ENCODE measurements around the gene HPS6. TPM values are rescaled to one million over a fixed set of nuclear protein-coding genes. Genes with fewer than 3 reads are reported as not detected.

The HPS6 gene
- total RNA-seq, 1 experiment from 2014 or later = 14.7 TPM

DNA sequence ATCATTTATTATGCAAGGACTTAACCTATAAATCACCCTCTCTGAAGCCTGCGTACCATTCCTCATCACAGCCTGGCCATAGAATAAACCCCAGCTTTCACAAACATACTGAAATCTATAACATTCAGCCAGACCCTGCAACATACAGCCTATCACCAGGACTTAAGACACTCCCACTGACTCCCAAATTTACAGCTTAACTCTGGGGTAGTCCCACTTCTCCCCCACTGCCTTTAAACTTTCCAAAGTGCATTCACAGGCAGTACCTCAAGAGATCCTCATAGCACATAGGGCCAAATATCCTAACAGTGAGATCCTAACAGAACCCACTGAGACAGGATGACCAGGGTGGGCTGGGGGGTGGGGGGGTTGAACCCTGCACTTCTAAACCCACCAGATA lies 51.5 kb downstream of the HPS6 start:
- Mint-ChIP-seq H3K9me3 (ENCODE audit: low read depth, unreplicated experiment) (no peaks in the 10 kb centered on the region), H3K36me3 (ENCODE audit: insufficient read depth, unreplicated experiment) (peaks cover 22% of the 10 kb centered on the region), H3K27ac (ENCODE audit: unreplicated experiment) (no peak overlapping the region), H3K4me3 (ENCODE audit: low read depth, unreplicated experiment) (no peak overlapping the region), H3K4me1 (ENCODE audit: low read depth, unreplicated experiment) (peaks cover 43% of the 10 kb centered on the region), H3K27me3 (ENCODE audit: unreplicated experiment) (no peaks in the 10 kb centered on the region)
- CTCF ChIA-PET = no interaction called here
- no TSS peak for BruUV-seq (replicated peaks)
- TF ChIP-seq, protein P1, sequence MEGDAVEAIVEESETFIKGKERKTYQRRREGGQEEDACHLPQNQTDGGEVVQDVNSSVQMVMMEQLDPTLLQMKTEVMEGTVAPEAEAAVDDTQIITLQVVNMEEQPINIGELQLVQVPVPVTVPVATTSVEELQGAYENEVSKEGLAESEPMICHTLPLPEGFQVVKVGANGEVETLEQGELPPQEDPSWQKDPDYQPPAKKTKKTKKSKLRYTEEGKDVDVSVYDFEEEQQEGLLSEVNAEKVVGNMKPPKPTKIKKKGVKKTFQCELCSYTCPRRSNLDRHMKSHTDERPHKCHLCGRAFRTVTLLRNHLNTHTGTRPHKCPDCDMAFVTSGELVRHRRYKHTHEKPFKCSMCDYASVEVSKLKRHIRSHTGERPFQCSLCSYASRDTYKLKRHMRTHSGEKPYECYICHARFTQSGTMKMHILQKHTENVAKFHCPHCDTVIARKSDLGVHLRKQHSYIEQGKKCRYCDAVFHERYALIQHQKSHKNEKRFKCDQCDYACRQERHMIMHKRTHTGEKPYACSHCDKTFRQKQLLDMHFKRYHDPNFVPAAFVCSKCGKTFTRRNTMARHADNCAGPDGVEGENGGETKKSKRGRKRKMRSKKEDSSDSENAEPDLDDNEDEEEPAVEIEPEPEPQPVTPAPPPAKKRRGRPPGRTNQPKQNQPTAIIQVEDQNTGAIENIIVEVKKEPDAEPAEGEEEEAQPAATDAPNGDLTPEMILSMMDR (IDR thresholded peaks at IDR 0.05; ENCODE audit: unreplicated experiment) = no peak
- no peak for DNase-seq
- intact Hi-C loops (cut with micrococcal nuclease; ENCODE audit: unreplicated experiment) = no loop called here

Other genes starting within 250 kb of the HPS6 start
- gene OGA, start 246.9 kb upstream of the HPS6 start, total RNA-seq (2022) = 59.0 and 63.3 TPM in 2 replicates
- 3.3 and 4.8 TPM in 2 replicates for gene KCNIP2, start 221.5 kb upstream of the HPS6 start, total RNA-seq (2022)
- 14.1 and 14.5 TPM in 2 replicates for gene ARMH3, start 9.2 kb upstream of the HPS6 start, total RNA-seq (2022)
- 25.8 and 27.5 TPM in 2 replicates for gene LDB1, start 55.0 kb downstream of the HPS6 start, total RNA-seq (2022)
- gene PPRC1, start 67.7 kb downstream of the HPS6 start, total RNA-seq (2022) = 43.9 and 49.3 TPM in 2 replicates
- 78.4 and 93.3 TPM in 2 replicates for gene NOLC1, start 87.0 kb downstream of the HPS6 start, total RNA-seq (2022)
- 0.27 and 0.35 TPM in 2 replicates for gene ELOVL3, start 160.9 kb downstream of the HPS6 start, total RNA-seq (2022)
- not detected in 2 replicates for gene PITX3, start 176.2 kb downstream of the HPS6 start, total RNA-seq (2022)
- gene GBF1, start 180.2 kb downstream of the HPS6 start, total RNA-seq (2022) = 34.6 and 36.1 TPM in 2 replicates